Measurements from ENCODE around the gene PNPLA8.
"Not testable (repeated sequence)": the region's sequence is repeated elsewhere in the genome, so short reads cannot be mapped to it uniquely, and the experiment has no call there.

Gene PNPLA8

GRCh38 chr7:108467391-108467790 is 58.5 kb downstream of the PNPLA8 start:
- DNase-seq = no peak

DNA sequence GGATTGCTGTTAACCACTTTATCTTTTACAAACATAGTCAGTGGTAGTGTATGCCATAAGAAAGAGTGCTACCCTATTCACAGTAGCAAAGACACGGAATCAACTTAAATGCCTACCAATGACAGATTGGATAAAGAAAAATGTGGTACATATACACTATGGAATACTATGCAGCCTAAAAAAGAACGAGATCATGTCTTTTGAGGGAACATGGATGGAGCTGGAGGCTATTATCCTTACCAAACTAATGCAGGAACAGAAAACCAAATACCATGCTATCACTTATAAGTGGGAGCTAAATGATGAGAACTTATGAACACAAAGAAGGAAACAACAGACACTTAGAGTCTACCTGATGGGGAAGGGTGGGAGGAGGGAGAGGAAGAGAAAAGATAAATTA is 59.6 kb downstream of the PNPLA8 start:
- not testable (repeated sequence) for DNase-seq

- no peak for DNase-seq
These were observed 61.2 kb downstream of the PNPLA8 start for GRCh38 chr7:108464743-108465142.

GRCh38 chr7:108463613-108464012 is 62.3 kb downstream of the PNPLA8 start:
- DNase-seq = no peak

GRCh38 chr7:108461840-108462239 is 64.1 kb downstream of the PNPLA8 start:
- DNase-seq = no peak

DNA sequence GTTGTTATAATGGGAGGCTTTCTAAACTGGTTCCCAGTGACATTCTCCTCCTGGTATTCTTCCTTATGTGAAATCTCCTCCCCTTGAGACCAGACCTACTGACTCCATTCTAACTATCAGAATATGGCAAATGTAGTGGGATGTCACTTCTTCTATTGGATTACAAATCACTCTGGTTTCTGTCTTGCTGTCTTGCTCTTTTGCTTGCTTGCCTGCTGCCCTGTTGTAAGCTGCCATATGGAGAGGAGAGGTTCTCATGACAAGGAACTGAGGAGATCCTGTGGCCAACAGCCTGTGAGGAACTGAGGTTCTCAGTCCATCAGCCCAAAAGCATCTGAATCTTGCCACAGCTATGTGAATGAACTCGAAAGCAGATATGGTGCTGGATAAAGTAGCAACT is 65.0 kb downstream of the PNPLA8 start:
- DNase-seq = no peak

GRCh38 chr7:108459922-108460551 is 65.9 kb downstream of the PNPLA8 start:
- DNase-seq = peak; percentile 20

GRCh38 chr7:108457871-108458270 is 68.1 kb downstream of the PNPLA8 start:
- DNase-seq = no peak

DNA sequence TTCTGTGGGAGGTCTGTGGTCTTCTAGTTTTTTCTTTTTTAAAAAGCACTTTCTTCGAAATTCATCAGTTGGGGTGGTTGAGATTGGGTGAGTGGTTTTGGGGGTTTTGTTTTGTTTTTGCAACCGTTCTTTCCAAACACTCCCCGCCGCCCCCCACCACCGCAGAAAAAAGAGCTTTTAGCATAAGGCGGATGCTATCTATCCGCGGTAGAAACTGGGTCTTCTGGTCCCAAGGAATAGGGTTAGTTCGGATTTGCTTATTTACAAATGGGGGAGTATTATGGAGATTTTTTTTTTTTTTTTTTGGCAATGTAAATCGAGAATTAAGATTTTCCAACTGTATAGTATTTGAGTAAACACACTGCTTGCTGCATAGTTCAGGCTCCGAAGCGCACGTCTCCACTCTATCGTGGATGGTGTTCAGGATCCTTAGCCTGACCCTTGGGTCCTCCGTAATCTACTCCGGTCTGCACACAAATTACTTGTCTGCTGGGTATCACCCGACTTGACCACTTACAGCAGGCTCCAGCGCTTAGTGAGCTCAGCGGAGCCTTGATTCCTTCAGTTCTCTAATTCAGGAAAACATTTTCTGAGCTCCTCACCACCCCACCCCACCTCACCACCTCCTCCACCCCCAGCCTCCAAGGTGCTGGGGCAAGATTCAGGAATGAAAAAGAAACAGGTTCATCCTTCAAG is 68.9 kb downstream of the PNPLA8 start:
- DNase-seq = no peak

DNA sequence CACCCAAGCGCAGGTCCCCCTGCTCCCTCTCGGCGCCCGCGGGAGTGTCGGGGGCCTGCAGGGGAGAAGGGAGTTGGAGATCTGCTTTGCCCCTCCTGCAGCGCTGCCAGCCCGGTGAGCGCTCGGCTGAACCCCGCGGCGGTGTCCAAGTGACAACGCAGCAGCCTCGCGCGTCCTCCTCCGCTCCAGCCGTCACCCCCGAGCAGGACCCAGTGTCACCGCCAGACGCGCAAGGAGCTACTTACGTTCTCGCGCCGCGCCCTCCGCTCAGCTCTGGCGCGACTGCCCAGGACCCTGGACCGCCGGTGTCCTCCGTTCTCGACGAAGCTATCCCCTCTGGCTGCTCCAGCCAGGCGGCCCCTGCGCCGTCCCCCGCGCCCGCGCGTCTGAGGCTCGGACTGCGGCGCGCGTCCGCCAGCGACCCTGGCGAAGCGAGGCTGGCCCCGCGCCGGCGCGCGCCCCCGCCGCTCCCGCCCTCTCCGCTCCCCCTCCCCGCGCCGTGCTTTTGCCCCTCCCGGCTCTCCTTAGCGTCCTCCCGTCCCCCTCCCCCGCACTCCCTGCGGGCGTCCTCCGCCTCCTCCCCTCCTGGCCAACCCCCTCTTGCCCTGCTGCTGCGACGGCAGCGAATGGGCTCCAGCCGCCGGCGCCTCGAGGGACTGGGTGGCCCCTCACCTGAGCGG is 69.8 kb downstream of the PNPLA8 start, which contains the start of gene NRCAM:
Gene NRCAM, minus strand, starts transcription at position 439 of the 680 bp plus-strand sequence. CDS start 216,372 bp downstream, outside the sequence.
- peak; percentile 87 for DNase-seq

DNA sequence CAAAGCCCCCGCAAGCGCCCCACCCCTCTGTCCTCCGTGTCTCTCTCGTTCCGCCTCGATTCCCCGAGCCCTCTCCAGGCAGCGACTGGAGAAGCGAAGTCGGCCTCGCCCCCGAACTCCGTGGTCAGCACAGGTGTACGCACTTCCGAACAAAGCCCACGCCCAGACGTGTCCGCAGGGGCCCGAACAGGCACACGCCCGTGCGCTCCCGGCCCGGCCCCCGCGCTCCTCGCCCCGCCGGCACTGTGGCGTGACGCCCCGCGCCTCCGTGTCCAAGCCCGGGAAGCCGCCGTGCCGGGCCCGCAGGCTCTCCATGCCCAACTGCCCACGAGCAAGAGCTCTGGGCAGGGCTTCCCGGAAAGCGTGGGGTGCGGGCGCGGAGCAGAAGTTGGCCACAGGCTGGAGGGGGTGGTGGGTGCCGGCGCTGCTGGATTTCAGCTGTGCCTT is 70.4 kb downstream of the PNPLA8 start:
- DNase-seq = peak; percentile 48

DNA sequence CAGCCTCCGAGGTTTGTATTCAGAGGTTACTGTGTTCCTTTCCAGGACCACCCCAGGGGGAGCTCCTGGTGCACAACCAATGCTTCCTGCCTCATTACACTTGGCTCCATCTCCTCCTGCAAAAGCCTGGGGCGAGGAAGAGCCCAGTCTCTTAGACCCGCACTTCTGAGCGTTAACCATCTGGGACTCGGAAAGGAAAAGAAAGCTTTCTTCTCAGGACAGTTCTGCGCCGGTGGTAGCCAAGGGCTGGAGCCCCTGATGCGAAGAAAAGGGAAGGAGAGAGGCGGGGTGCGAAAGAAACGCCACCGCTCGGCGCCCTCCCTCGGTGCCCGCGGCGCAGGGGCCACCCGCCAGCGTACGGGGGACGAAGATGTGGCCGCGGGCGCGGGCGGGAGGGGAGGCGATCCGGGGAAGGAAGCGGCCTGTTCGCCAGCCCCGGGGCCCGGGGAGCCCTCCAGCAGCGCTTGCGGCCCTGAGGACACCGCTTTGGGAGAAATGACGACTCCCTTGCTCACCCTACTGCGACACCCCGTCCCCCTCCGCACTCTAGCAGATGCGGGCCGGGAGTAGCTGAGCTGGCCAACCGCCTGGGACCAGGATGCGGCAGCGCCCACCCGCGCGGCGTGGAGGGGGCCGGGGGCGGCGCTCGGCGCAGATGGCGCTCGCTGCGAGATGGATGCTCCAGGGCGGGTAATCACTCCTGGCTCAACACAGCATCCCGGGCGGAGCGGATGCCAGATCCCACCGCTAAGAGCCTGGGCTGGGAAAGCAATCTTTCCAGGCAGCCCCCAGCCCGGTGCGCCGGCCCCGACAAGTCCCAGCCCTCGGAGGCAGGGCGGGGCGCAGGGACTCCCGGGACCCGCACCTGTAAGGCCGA is 71.0 kb downstream of the PNPLA8 start:
- no peak for DNase-seq

DNA sequence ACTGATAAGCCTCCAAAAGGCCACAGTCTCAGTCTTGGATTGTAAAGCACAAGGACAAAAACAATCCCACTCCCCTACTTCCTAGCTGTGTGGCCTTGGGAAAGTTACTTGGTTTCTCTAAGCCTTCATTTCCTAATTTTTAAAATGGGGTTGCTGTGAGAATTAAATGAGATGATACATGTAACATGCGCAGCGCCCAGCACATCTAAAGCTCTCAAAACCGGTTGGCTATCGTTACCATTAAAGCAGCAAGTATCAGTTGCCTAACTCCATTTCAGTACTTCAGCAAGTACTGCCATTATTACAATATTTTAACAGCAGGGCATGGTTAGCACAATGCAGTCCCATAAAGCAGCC is 71.6 kb downstream of the PNPLA8 start:
- DNase-seq = no peak

DNA sequence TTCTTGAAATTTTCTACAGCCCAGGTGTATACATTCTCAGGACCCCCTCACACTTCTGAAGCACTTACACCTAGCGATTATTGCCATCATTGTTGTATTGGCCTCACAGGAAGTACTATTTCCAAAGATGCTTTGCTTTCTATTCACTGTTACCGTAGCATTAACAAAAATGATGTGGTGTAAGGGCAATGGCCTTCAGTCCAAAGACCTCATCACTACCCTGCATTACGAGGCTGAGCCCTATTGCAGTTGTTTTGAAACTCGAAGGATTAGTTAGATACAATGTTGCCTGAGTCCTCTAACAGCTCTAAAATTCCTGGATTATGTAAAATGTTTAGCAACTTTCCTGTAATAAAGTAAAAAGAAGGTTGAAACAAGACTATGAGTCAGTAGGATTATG is 72.6 kb downstream of the PNPLA8 start:
- DNase-seq = no peak

DNA sequence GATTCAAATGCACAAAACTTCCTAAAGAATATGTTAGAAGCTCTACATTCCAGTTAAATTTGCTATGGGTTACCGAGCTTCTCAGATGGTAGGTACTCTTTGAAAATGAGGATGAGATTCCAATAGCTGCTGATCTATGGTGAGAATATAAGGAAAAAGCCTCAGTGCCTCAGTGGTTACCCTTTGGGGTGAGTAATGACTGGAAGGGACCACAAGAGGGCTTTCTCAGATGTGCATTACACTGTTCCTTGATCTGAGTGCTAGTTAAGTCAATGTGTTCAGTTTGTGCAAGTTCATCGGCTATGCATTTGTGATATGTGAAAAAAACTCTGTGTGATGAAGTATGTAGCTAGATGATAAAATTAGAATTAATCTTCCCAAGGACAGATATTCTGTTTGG is 73.2 kb downstream of the PNPLA8 start:
- DNase-seq = no peak

- DNase-seq = no peak
These were observed 74.6 kb downstream of the PNPLA8 start for GRCh38 chr7:108451296-108451848.

GRCh38 chr7:108450160-108450559 is 75.8 kb downstream of the PNPLA8 start:
- no peak for DNase-seq

GRCh38 chr7:108449521-108449920 is 76.4 kb downstream of the PNPLA8 start:
- no peak for DNase-seq

- peak; percentile 26 for DNase-seq
These were observed 77.1 kb downstream of the PNPLA8 start for GRCh38 chr7:108448584-108449505.

- peak; percentile 97 for DNase-seq
These were observed 83.8 kb downstream of the PNPLA8 start for GRCh38 chr7:108442039-108442568.

DNA sequence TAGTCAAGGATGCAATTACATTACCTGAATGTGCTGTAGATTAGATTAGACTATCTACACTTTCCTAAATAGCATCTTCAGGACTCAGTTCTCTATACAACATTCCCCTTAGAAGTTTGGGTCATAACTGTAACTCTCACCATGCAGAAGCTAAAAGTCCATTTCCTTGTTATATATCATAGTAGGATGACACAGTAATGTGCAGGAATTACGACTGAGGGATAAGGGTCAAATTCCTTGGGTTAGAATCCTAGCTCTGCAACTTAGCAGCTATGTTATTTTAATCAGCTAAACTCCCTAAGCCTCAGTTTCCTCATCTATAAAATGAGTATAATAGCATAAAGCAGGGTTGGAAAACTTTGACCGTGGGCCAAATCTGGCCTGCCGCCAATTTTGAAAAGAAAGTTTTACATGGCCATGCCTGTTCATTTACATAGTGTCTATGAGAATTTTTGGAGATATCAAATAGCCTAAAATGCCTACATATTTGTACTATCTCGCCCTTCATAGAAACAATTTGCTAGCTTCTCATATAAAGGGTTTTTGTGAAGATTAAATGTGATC is 84.5 kb downstream of the PNPLA8 start:
- no peak for DNase-seq
